GM23338 (cell line): ENCODE measurements around the gene TNS4. TPM values are rescaled to one million over a fixed set of nuclear protein-coding genes. Genes with fewer than 3 reads are reported as not detected.

Experiments
- ATAC-seq: fragments of 200-7000 bp; cut with Tn5 transposase; 3 replicates; pipeline ENCODE4 v1.9.1; 2020
- DNase-seq: peaks from one replicate; pipeline ENCODE4 v3.0.0-alpha.2; 2015; ENCODE audit warnings: low spot score
- H2AFZ ChIP-seq: fragments of 200-600 bp; sonication (generic); 2 replicates; pipeline ENCODE4 v1.8.0; 2016; ENCODE audit warnings: antibody characterized with exemption, mild to moderate bottlenecking, moderate library complexity
- H3F3A ChIP-seq: fragments of 200-600 bp; sonication (generic); replicated peaks from 2 replicates; pipeline ENCODE4 v1.8.0; 2017; ENCODE audit warnings: antibody characterized with exemption, mixed run types, low read depth
- H3K27ac ChIP-seq: fragments of 200-600 bp; sonication (generic); 2 replicates; pipeline ENCODE4 v1.6.1; 2016; ENCODE audit warnings: low read depth
- H3K27me3 ChIP-seq: fragments of 200-600 bp; sonication (generic); 2 replicates; pipeline ENCODE4 v1.8.0; 2016; ENCODE audit warnings: mild to moderate bottlenecking, mixed run types, moderate library complexity; ENCODE audit not compliant: insufficient read depth
- H3K36me3 ChIP-seq: fragments of 200-600 bp; sonication (generic); 2 replicates; pipeline ENCODE4 v1.8.0; 2016; ENCODE audit warnings: mild to moderate bottlenecking; ENCODE audit not compliant: insufficient read depth
- H3K4me1 ChIP-seq: fragments of 200-600 bp; sonication (generic); 2 replicates; pipeline ENCODE4 v1.8.0; 2016; ENCODE audit warnings: mild to moderate bottlenecking, moderate library complexity; ENCODE audit not compliant: insufficient read depth
- H3K4me2 ChIP-seq: fragments of 200-600 bp; sonication (generic); 2 replicates; pipeline ENCODE4 v1.7.1; 2017; ENCODE audit warnings: mixed run types
- H3K4me3 ChIP-seq: fragments of 200-600 bp; sonication (generic); 2 replicates; pipeline ENCODE4 v1.6.1; 2016; ENCODE audit warnings: mixed run types
- H3K79me2 ChIP-seq: fragments of 200-600 bp; sonication (generic); replicated peaks from 2 replicates; pipeline ENCODE4 v1.8.0; 2017; ENCODE audit warnings: mild to moderate bottlenecking; ENCODE audit not compliant: insufficient read depth
- H3K9me2 ChIP-seq: fragments of 200-600 bp; sonication (generic); 2 replicates; pipeline ENCODE4 v1.8.0; 2017; ENCODE audit not compliant: insufficient read depth
- H4K20me1 ChIP-seq: fragments of 200-600 bp; sonication (generic); replicated peaks from 2 replicates; pipeline ENCODE4 v1.8.0; 2017; ENCODE audit warnings: mild to moderate bottlenecking; ENCODE audit not compliant: insufficient read depth
- H3K27ac Mint-ChIP-seq: 2 replicates; pipeline ENCODE4 v1.8.0; 2020; ENCODE audit warnings: inconsistent platforms, mild to moderate bottlenecking, moderate library complexity, mixed read lengths
- H3K27me3 Mint-ChIP-seq: 3 replicates; pipeline ENCODE4 v1.8.0; 2022; ENCODE audit warnings: low read depth, mild to moderate bottlenecking, moderate library complexity, mixed read lengths, inconsistent platforms; ENCODE audit not compliant: insufficient read depth, poor library complexity
- H3K36me3 Mint-ChIP-seq: 3 replicates; pipeline ENCODE4 v1.8.0; 2021; ENCODE audit warnings: low read depth, mild to moderate bottlenecking, inconsistent platforms, moderate library complexity, mixed read lengths
- H3K4me1 Mint-ChIP-seq: 3 replicates; pipeline ENCODE4 v1.8.0; 2020; ENCODE audit warnings: mild to moderate bottlenecking, inconsistent platforms, mixed read lengths
- H3K4me3 Mint-ChIP-seq: 3 replicates; pipeline ENCODE4 v1.8.0; 2021; ENCODE audit warnings: moderate library complexity, mild to moderate bottlenecking, inconsistent platforms, mixed read lengths
- H3K9me3 Mint-ChIP-seq: 3 replicates; pipeline ENCODE4 v1.8.0; 2020; ENCODE audit warnings: moderate library complexity, mild to moderate bottlenecking, inconsistent platforms, mixed read lengths
- EZH2 ChIP-seq: fragments of 200-600 bp; sonication (generic); IDR thresholded peaks from one replicate; pipeline ENCODE4 v1.8.0; 2017; ENCODE audit warnings: antibody characterized with exemption, mild to moderate bottlenecking, low read depth; ENCODE audit not compliant: unreplicated experiment
- EZH2phosphoT487 ChIP-seq: fragments of 200-600 bp; sonication (generic); IDR thresholded peaks from one replicate; pipeline ENCODE4 v1.8.1; 2018; ENCODE audit warnings: antibody characterized with exemption; ENCODE audit not compliant: unreplicated experiment
- JUNB ChIP-seq: IDR thresholded peaks from one replicate; pipeline ENCODE4 v1.6.1; 2016; ENCODE audit warnings: antibody characterized with exemption; ENCODE audit not compliant: unreplicated experiment
- NANOG ChIP-seq: IDR thresholded peaks from 2 replicates; pipeline ENCODE4 v1.6.1; 2016; ENCODE audit warnings: antibody characterized with exemption, borderline replicate concordance
- POLR2AphosphoS5 ChIP-seq: IDR thresholded peaks from 2 replicates; pipeline ENCODE4 v1.6.1; 2016; ENCODE audit warnings: antibody characterized with exemption, low read depth
- ZNF462 ChIP-seq: fragments of 250-450 bp; sonication (Bioruptor Pico); IDR thresholded peaks from 2 replicates; pipeline ENCODE4 v1.5.0; 2020; ENCODE audit warnings: mild to moderate bottlenecking, moderate library complexity
- polyA plus RNA-seq: library from polyadenylated mRNA; unstranded; fragments of >200 nt; fragmentation: Nextera tagmentation; extraction: Ambion mirVana; gene quantifications from 2 replicates; pipeline ENCODE4 v1.2.1, GENCODE V29; 2016
- total RNA-seq: library from RNA; depleted of rRNA; stranded (reverse); fragments of >200 nt; shearing (Covaris generic); gene quantifications from 2 replicates; pipeline ENCODE4 v1.2.3, GENCODE V29; 2014

The TNS4 gene
- total and polyA plus RNA-seq, 2 experiments from 2014 or later, result 0.31 to 4.9 TPM

- no peak for TF ChIP-seq ZNF462 (CRISPR knock-in tag)
- no peak for TF ChIP-seq NANOG
Observed at GRCh38 chr17:40520991-40521453, 19.6 kb upstream of the TNS4 start (continued).

GRCh38 chr17:40519089-40519775 lies 17.8 kb upstream of the TNS4 start:
- Histone ChIP-seq H3K9me2 (no peaks in the 10 kb centered on the region), H3K27me3 (no peaks in the 10 kb centered on the region), H4K20me1 (no peaks in the 10 kb centered on the region), H3K36me3 (no peaks in the 10 kb centered on the region), H3K4me3 (no peak overlapping the region), H3K4me1 (peaks cover 5% of the 10 kb centered on the region; the same call in 1 of the 2 replicates), H3K4me2 (no peak overlapping the region), H3K27ac (no peak overlapping the region), H3K79me2 (no peaks in the 10 kb centered on the region), H2AFZ (no peak overlapping the region; the same call in 1 of the 2 replicates), H3F3A (no peaks in the 10 kb centered on the region)
- H3K4me1 Mint-ChIP-seq, result peaks cover 10% of the 10 kb centered on the region
- H3K27me3 Mint-ChIP-seq, result peaks cover 11% of the 10 kb centered on the region
- no peaks in the 10 kb centered on the region for H3K9me3 Mint-ChIP-seq
- no peak overlapping the region for H3K27ac Mint-ChIP-seq
- no peaks in the 10 kb centered on the region for H3K36me3 Mint-ChIP-seq
- TF ChIP-seq POLR2AphosphoS5 (no peak), JUNB (no peak), EZH2phosphoT487 (no peak), EZH2 (no peak)
- H3K4me3 Mint-ChIP-seq, result no peak overlapping the region
- no peak for DNase-seq
- ATAC-seq, result no peak
